ENCODE data around the gene PGM3. TPM values are rescaled to one million over a fixed set of nuclear protein-coding genes. Genes with fewer than 3 reads are reported as not detected.

The PGM3 gene
- polyA plus RNA-seq, 1 donor (not counting 4 experiments of a cell fraction or from before 2014, with no cell fraction given), result 32.1 TPM

- Histone ChIP-seq H3K4me2 (ENCODE audit: control insufficient read depth, extremely low read depth, insufficient read depth, low read depth, low read length) (no peak overlapping the region), H4K20me1 (ENCODE audit: control insufficient read depth, extremely low read depth, insufficient read depth, low read length) (no peaks in the 10 kb centered on the region), H3K4me3 (ENCODE audit: control insufficient read depth in 2 of 3, extremely low read depth in 1 of 3, insufficient read depth in 2 of 3, low read depth in 1 of 3, low read length in 3 of 3) (no peak overlapping the region), H3K9me3 (ENCODE audit: control insufficient read depth, low read depth, low read length) (no peaks in the 10 kb centered on the region), H3K4me1 (ENCODE audit: control insufficient read depth, extremely low read depth, insufficient read depth, low read length) (peaks cover 11% of the 10 kb centered on the region), H3K36me3 (ENCODE audit: control insufficient read depth in 2 of 2, extremely low read depth in 1 of 2, insufficient read depth in 2 of 2, low read length in 2 of 2) (peaks cover 1 to 38% of the 10 kb centered on the region in 2 experiments), H3K9ac (ENCODE audit: control insufficient read depth, extremely low read depth, insufficient read depth, low read length) (no peak overlapping the region), H3K79me2 (ENCODE audit: control insufficient read depth, insufficient read depth, low read length) (peaks cover 26% of the 10 kb centered on the region), H3K27ac (ENCODE audit: control insufficient read depth, insufficient read depth, low read length) (no peak overlapping the region), H3K27me3 (ENCODE audit: control insufficient read depth, extremely low read depth, insufficient read depth, low read length) (no peaks in the 10 kb centered on the region), H2AFZ (ENCODE audit: control insufficient read depth, low read length) (no peak overlapping the region), H3K9me1 (ENCODE audit: control insufficient read depth, extremely low read depth, insufficient read depth, low read length) (peaks cover 2% of the 10 kb centered on the region)
- FAIRE-seq (no peak), DNase-seq (ENCODE audit: low read depth, low spot score) (no peak)
- TF ChIP-seq CTCF (optimal IDR thresholded peaks at IDR 0.05 in 1 of 3, IDR thresholded peaks at IDR 0.05 in 1 of 3, conservative IDR thresholded peaks at IDR 0.05 in 1 of 3; ENCODE audit: extremely low read depth in 1 of 3, insufficient read depth in 2 of 3, low read length in 3 of 3), result no peak
- TF ChIP-seq EZH2 (IDR thresholded peaks at IDR 0.05; ENCODE audit: low read length), result no peak
- dilution Hi-C loops (cut with MboI; ENCODE audit: extremely low pct_ligation_motif_present, low sequenced_read_pairs), result no loop called here
Observed at GRCh38 chr6:83188501-83188900, 4.6 kb downstream of the PGM3 start.

DNA sequence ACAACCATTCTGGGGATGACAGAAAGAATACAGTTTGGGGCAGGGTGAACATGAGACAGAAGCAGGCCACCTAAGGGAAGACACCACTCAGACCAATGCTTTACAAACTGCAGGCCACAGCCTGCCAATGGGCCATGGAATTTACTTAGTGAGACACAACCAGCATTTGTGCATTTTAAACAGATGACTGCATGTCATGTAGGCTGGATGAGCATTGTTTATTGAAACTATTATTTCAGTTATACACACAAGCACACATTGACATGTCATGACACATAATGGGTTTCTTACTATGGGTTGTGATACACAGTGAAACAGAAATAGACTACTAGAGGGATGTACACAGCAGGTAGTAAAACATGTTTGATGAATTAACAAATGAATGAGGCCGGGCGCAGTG lies 8.0 kb downstream of the PGM3 start:
- Histone ChIP-seq H4K20me1 (ENCODE audit: control insufficient read depth, extremely low read depth, insufficient read depth, low read length) (no peaks in the 10 kb centered on the region), H3K9me3 (ENCODE audit: control insufficient read depth, low read depth, low read length) (no peaks in the 10 kb centered on the region), H3K27ac (ENCODE audit: control insufficient read depth, insufficient read depth, low read length) (no peak overlapping the region), H3K9ac (ENCODE audit: control insufficient read depth, extremely low read depth, insufficient read depth, low read length) (no peak overlapping the region), H3K4me3 (ENCODE audit: control insufficient read depth in 2 of 3, extremely low read depth in 1 of 3, insufficient read depth in 2 of 3, low read depth in 1 of 3, low read length in 3 of 3) (no peak overlapping the region), H3K36me3 (ENCODE audit: control insufficient read depth in 2 of 2, extremely low read depth in 1 of 2, insufficient read depth in 2 of 2, low read length in 2 of 2) (peaks cover 4 to 39% of the 10 kb centered on the region in 2 experiments), H3K79me2 (ENCODE audit: control insufficient read depth, insufficient read depth, low read length) (peaks cover 3% of the 10 kb centered on the region), H3K27me3 (ENCODE audit: control insufficient read depth, extremely low read depth, insufficient read depth, low read length) (no peaks in the 10 kb centered on the region), H3K4me1 (ENCODE audit: control insufficient read depth, extremely low read depth, insufficient read depth, low read length) (peaks cover 7% of the 10 kb centered on the region), H3K9me1 (ENCODE audit: control insufficient read depth, extremely low read depth, insufficient read depth, low read length) (peaks cover 2% of the 10 kb centered on the region), H3K4me2 (ENCODE audit: control insufficient read depth, extremely low read depth, insufficient read depth, low read depth, low read length) (no peak overlapping the region), H2AFZ (ENCODE audit: control insufficient read depth, low read length) (no peak overlapping the region)
- DNase-seq (ENCODE audit: low read depth, low spot score) (no peak), FAIRE-seq (peak; percentile 9)
- TF ChIP-seq EZH2 (IDR thresholded peaks at IDR 0.05; ENCODE audit: low read length), result no peak
- TF ChIP-seq CTCF (optimal IDR thresholded peaks at IDR 0.05 in 1 of 3, IDR thresholded peaks at IDR 0.05 in 1 of 3, conservative IDR thresholded peaks at IDR 0.05 in 1 of 3; ENCODE audit: extremely low read depth in 1 of 3, insufficient read depth in 2 of 3, low read length in 3 of 3), result no peak
- dilution Hi-C loops (cut with MboI; ENCODE audit: extremely low pct_ligation_motif_present, low sequenced_read_pairs), result no loop called here

Measured in keratinocyte (primary cell).